H9 (cell line): ENCODE measurements around the gene CFAP54. TPM values are rescaled to one million over a fixed set of nuclear protein-coding genes. Genes with fewer than 3 reads are reported as not detected.

ENCODE experiments used
- DNase-seq: peaks from one replicate; pipeline ENCODE4 v3.0.0-alpha.2; 2017
- H2AFZ ChIP-seq: one replicate; pipeline ENCODE4 v1.6.1; 2013; ENCODE audit warnings: mild to moderate bottlenecking, low read length, control low read depth, moderate library complexity
- H2AK5ac ChIP-seq: 2 replicates; pipeline ENCODE4 v1.6.1; 2013; ENCODE audit warnings: low read length, control low read depth, mixed read lengths; ENCODE audit not compliant: insufficient read length
- H2BK120ac ChIP-seq: one replicate; pipeline ENCODE4 v1.6.1; 2013; ENCODE audit warnings: low read depth, mild to moderate bottlenecking, low read length, control low read depth, inconsistent platforms; ENCODE audit not compliant: poor library complexity, severe bottlenecking
- H2BK12ac ChIP-seq: 2 replicates; pipeline ENCODE4 v1.6.1; 2013; ENCODE audit warnings: low read length, control low read depth, mixed read lengths, low read depth; ENCODE audit not compliant: insufficient read length
- H2BK15ac ChIP-seq: 2 replicates; pipeline ENCODE4 v1.6.1; 2013; ENCODE audit warnings: low read depth, low read length, control low read depth
- H2BK20ac ChIP-seq: one replicate; pipeline ENCODE4 v1.6.1; 2013; ENCODE audit warnings: low read depth, mild to moderate bottlenecking, low read length, control low read depth, inconsistent platforms; ENCODE audit not compliant: poor library complexity, severe bottlenecking
- H2BK5ac ChIP-seq: 2 replicates; pipeline ENCODE4 v1.6.1; 2013; ENCODE audit warnings: low read length, control low read depth, mixed read lengths; ENCODE audit not compliant: insufficient read length
- H3K14ac ChIP-seq: 2 replicates; pipeline ENCODE4 v1.6.1; 2013; ENCODE audit warnings: low read length, control low read depth; ENCODE audit not compliant: insufficient read depth
- H3K18ac ChIP-seq: 2 replicates; pipeline ENCODE4 v1.6.1; 2013; ENCODE audit warnings: low read depth, mild to moderate bottlenecking, mixed read lengths, low read length, control low read depth; ENCODE audit not compliant: insufficient read length
- H3K23ac ChIP-seq: 2 replicates; pipeline ENCODE4 v1.6.1; 2013; ENCODE audit warnings: low read length, control low read depth, mixed read lengths, low read depth; ENCODE audit not compliant: insufficient read length
- H3K23me2 ChIP-seq: 2 replicates; pipeline ENCODE4 v1.6.1; 2013; ENCODE audit warnings: low read depth, mild to moderate bottlenecking, mixed read lengths, low read length, control low read depth; ENCODE audit not compliant: insufficient read length, poor library complexity, severe bottlenecking
- H3K27ac ChIP-seq: 2 replicates; pipeline ENCODE4 v1.5.1; 2013; ENCODE audit warnings: low read length, control low read depth, mixed read lengths, low read depth; ENCODE audit not compliant: insufficient read length
- H3K27me3 ChIP-seq: 2 replicates; pipeline ENCODE4 v1.6.1; 2013; ENCODE audit warnings: low read length, control low read depth, inconsistent platforms; ENCODE audit not compliant: insufficient read depth
- H3K4ac ChIP-seq: 2 replicates; pipeline ENCODE4 v1.6.1; 2013; ENCODE audit warnings: low read depth, mild to moderate bottlenecking, control low read depth, inconsistent platforms, low read length, moderate library complexity
- H3K4me1 ChIP-seq: 2 replicates; pipeline ENCODE4 v1.6.1; 2013; ENCODE audit warnings: low read length, control low read depth, inconsistent platforms; ENCODE audit not compliant: insufficient read depth
- H3K4me2 ChIP-seq: 2 replicates; pipeline ENCODE4 v1.6.1; 2013; ENCODE audit warnings: low read length, control low read depth, mixed read lengths; ENCODE audit not compliant: insufficient read length, insufficient read depth
- H3K56ac ChIP-seq: 2 replicates; pipeline ENCODE4 v1.6.1; 2013; ENCODE audit warnings: low read depth, mild to moderate bottlenecking, mixed read lengths, low read length, control low read depth; ENCODE audit not compliant: insufficient read length
- H3K79me1 ChIP-seq: 2 replicates; pipeline ENCODE4 v1.6.1; 2013; ENCODE audit warnings: low read depth, mild to moderate bottlenecking, moderate library complexity, low read length, control low read depth, inconsistent platforms; ENCODE audit not compliant: insufficient read depth, poor library complexity, severe bottlenecking
- H3K79me2 ChIP-seq: 2 replicates; pipeline ENCODE4 v1.6.1; 2013; ENCODE audit warnings: low read length, control low read depth, inconsistent platforms; ENCODE audit not compliant: insufficient read depth
- H3K9ac ChIP-seq: 2 replicates; pipeline ENCODE4 v1.6.1; 2013; ENCODE audit warnings: low read length, control low read depth, mixed read lengths; ENCODE audit not compliant: insufficient read length; ENCODE audit errors: extremely low read depth
- H3K9me3 ChIP-seq: one replicate; pipeline ENCODE4 v1.6.1; 2013; ENCODE audit warnings: low read depth, low read length, inconsistent platforms; ENCODE audit not compliant: control insufficient read depth
- H3T11ph ChIP-seq: one replicate; pipeline ENCODE4 v1.6.1; 2013; ENCODE audit warnings: mild to moderate bottlenecking, low read length, control low read depth, inconsistent platforms
- H4K20me1 ChIP-seq: one replicate; pipeline ENCODE4 v1.6.1; 2013; ENCODE audit not compliant: control insufficient read depth, insufficient read length, insufficient read depth
- H4K5ac ChIP-seq: 2 replicates; pipeline ENCODE4 v1.6.1; 2013; ENCODE audit warnings: low read depth, mild to moderate bottlenecking, mixed read lengths, low read length, control low read depth; ENCODE audit not compliant: insufficient read length
- H4K8ac ChIP-seq: replicated peaks from 2 replicates; pipeline ENCODE4 v1.6.1; 2013; ENCODE audit warnings: low read length, control low read depth, mixed read lengths, low read depth; ENCODE audit not compliant: insufficient read length
- H4K91ac ChIP-seq: 2 replicates; pipeline ENCODE4 v1.6.1; 2013; ENCODE audit warnings: low read depth, mild to moderate bottlenecking, moderate library complexity, mixed read lengths, low read length, control low read depth; ENCODE audit not compliant: insufficient read length
- H3K27ac Mint-ChIP-seq, 3 experiments: 2 replicates in 2 of 3; 3 replicates in 1 of 3; pipeline ENCODE4 v1.8.0; 2020 to 2021; ENCODE audit warnings: mixed read lengths in 3 of 3, mild to moderate bottlenecking in 1 of 3, moderate library complexity in 1 of 3
- H3K27me3 Mint-ChIP-seq: 2 replicates; pipeline ENCODE4 v1.8.0; 2021; ENCODE audit warnings: low read depth, mild to moderate bottlenecking, moderate library complexity, mixed read lengths
- H3K36me3 Mint-ChIP-seq, 3 experiments: 2 replicates in 2 of 3; 3 replicates in 1 of 3; pipeline ENCODE4 v1.8.0; 2020 to 2021; ENCODE audit warnings: low read depth in 3 of 3, mixed read lengths in 3 of 3; ENCODE audit not compliant: insufficient read depth in 1 of 3
- H3K4me1 Mint-ChIP-seq, 2 experiments: 2 replicates each; pipeline ENCODE4 v1.8.0; 2020; ENCODE audit warnings: mixed read lengths in 2 of 2
- H3K4me3 Mint-ChIP-seq, 2 experiments: 2 replicates in 1 of 2; 3 replicates in 1 of 2; pipeline ENCODE4 v1.8.0; 2020 to 2021; ENCODE audit warnings: mild to moderate bottlenecking in 2 of 2, mixed read lengths in 2 of 2, moderate library complexity in 1 of 2
- H3K9me3 Mint-ChIP-seq, 2 experiments: 2 replicates in 1 of 2; 3 replicates in 1 of 2; pipeline ENCODE4 v1.8.0; 2020; ENCODE audit warnings: mild to moderate bottlenecking in 2 of 2, mixed read lengths in 2 of 2, moderate library complexity in 1 of 2
- CTCF ChIP-seq: fragments of 200-600 bp; sonication (generic); conservative IDR thresholded peaks from 3 replicates; pipeline ENCODE4 v1.8.0; 2021; ENCODE audit warnings: antibody characterized with exemption, mild to moderate bottlenecking
- whole genome bisulfite sequencing: extraction: QIAGEN DNeasy Blood & Tissue Kit; methylation state at CpG from one replicate; pipeline ENCODE4 v1.1.7; 2013; ENCODE audit warnings: missing lambda C conversion rate, low lambda C conversion rate, mixed read lengths; ENCODE audit not compliant: insufficient read length; ENCODE audit errors: extremely low coverage; 5-methylcytosine and 5-hydroxymethylcytosine counted together
- total RNA-seq: library from RNA; stranded (reverse); gene quantifications from 2 replicates; pipeline ENCODE4 v1.2.1, GENCODE V29; 2021

CFAP54 gene
- total RNA-seq, 1 experiment from 2014 or later: 0.24 TPM

GRCh38 chr12:96487634-96488033, 1.7 kb upstream of the CFAP54 start:
- H3K27ac ChIP-seq: no peak overlapping the region
- no peak overlapping the region for H4K5ac ChIP-seq
- H3K36me3 Mint-ChIP-seq: no peaks in the 10 kb centered on the region; a peak in 1 of 7 replicates

More at GRCh38 chr12:96487634-96488033, 1.7 kb upstream of the CFAP54 start:
- H3K14ac ChIP-seq: no peak overlapping the region
- no peak overlapping the region for H2BK120ac ChIP-seq
- H3K56ac ChIP-seq: no peak overlapping the region
- H4K8ac ChIP-seq: no peak overlapping the region
- no peaks in the 10 kb centered on the region for H3K27me3 ChIP-seq
- H3K27me3 Mint-ChIP-seq: peaks cover 19% of the 10 kb centered on the region
- H4K91ac ChIP-seq: no peak overlapping the region
- no peaks in the 10 kb centered on the region for H3K4me1 ChIP-seq
- no peak overlapping the region for H3K18ac ChIP-seq
- no peaks in the 10 kb centered on the region for H4K20me1 ChIP-seq
- H3K9ac ChIP-seq: no peak overlapping the region
- no CpG with 5 or more reads among the region's 3 CpGs for WGBS
- H3K27ac Mint-ChIP-seq: no peak overlapping the region
- H3K4me2 ChIP-seq: no peak overlapping the region
- H3K23me2 ChIP-seq: no peaks in the 10 kb centered on the region
- no peak overlapping the region for H3K4me3 Mint-ChIP-seq
- no peak overlapping the region for H3T11ph ChIP-seq
- no peak overlapping the region for H2BK12ac ChIP-seq
- H2AK5ac ChIP-seq: no peak overlapping the region
- H2BK5ac ChIP-seq: no peak overlapping the region
- no peak overlapping the region for H2BK15ac ChIP-seq
- H2BK20ac ChIP-seq: no peak overlapping the region
- no peak overlapping the region for H2AFZ ChIP-seq
- H3K79me2 ChIP-seq: no peaks in the 10 kb centered on the region
- no peak overlapping the region for H3K4ac ChIP-seq
- no peak for DNase-seq
- H3K23ac ChIP-seq: no peak overlapping the region
- no peaks in the 10 kb centered on the region for H3K79me1 ChIP-seq
- H3K9me3 ChIP-seq: no peaks in the 10 kb centered on the region
- TF ChIP-seq CTCF: no peak
- peaks cover 3 to 8% of the 10 kb centered on the region in 2 experiments; a peak in 3 of 4 replicates for H3K4me1 Mint-ChIP-seq
- H3K9me3 Mint-ChIP-seq: no peaks in the 10 kb centered on the region
